ENCODE measurements around the gene KCNQ1. TPM values are rescaled to one million over a fixed set of nuclear protein-coding genes. Genes with fewer than 3 reads are reported as not detected.
A peak's percentile ranks its signal among the peaks of the same experiment; 100 is the strongest.

Gene KCNQ1
- total RNA-seq, 2 donors from 2014 or later, result 51.4 to 55.8 TPM

GRCh38 chr11:2519517-2519861, 74.7 kb downstream of the KCNQ1 start:
- no peak for TF ChIP-seq CTCF (IDR thresholded peaks at IDR 0.05)
- intact Hi-C loops (cut with DNase I), result no loop called here
- no peaks in the 10 kb centered on the region for H3K9me3 ChIP-seq
- H3K36me3 ChIP-seq, result no peaks in the 10 kb centered on the region
- no peaks in the 10 kb centered on the region for H3K27me3 ChIP-seq
- H3K4me1 ChIP-seq, result no peaks in the 10 kb centered on the region
- no peak overlapping the region for H3K4me3 ChIP-seq
- DNase-seq, result peak; percentile 9
- no peak overlapping the region for H3K9ac ChIP-seq (ENCODE audit: low read depth in 2 of 2, low read length in 2 of 2)
- H3K27ac ChIP-seq, result no peak overlapping the region

- Histone ChIP-seq H3K4me1 (no peaks in the 10 kb centered on the region), H3K27me3 (no peaks in the 10 kb centered on the region), H3K9ac (ENCODE audit: low read depth in 2 of 2, low read length in 2 of 2) (no peak overlapping the region), H3K4me3 (no peak overlapping the region), H3K36me3 (no peaks in the 10 kb centered on the region), H3K9me3 (no peaks in the 10 kb centered on the region), H3K27ac (no peak overlapping the region)
- no peak for TF ChIP-seq CTCF (IDR thresholded peaks at IDR 0.05)
- peak; percentile 13 for DNase-seq
- intact Hi-C loops (cut with DNase I), result loop anchor here (10.0 kb wide), 1 partner anchor 315 kb away; no protein-coding TSS in a partner anchor
Observed at GRCh38 chr11:2519862-2520735, 75.3 kb downstream of the KCNQ1 start.

GRCh38 chr11:2520736-2521035, 75.9 kb downstream of the KCNQ1 start:
- no peaks in the 10 kb centered on the region for H3K9me3 ChIP-seq
- no peak overlapping the region for H3K9ac ChIP-seq (ENCODE audit: low read depth in 2 of 2, low read length in 2 of 2)
- no peaks in the 10 kb centered on the region for H3K36me3 ChIP-seq
- no peaks in the 10 kb centered on the region for H3K4me1 ChIP-seq
- H3K27ac ChIP-seq, result no peak overlapping the region
- no peak overlapping the region for H3K4me3 ChIP-seq
- no peaks in the 10 kb centered on the region for H3K27me3 ChIP-seq
- no peak for TF ChIP-seq CTCF (IDR thresholded peaks at IDR 0.05)
- DNase-seq, result peak; percentile 13
- intact Hi-C loops (cut with DNase I), result loop anchor here (10.0 kb wide), 1 partner anchor 316 kb away; no protein-coding TSS in a partner anchor

- Histone ChIP-seq H3K27ac (no peak overlapping the region), H3K27me3 (no peaks in the 10 kb centered on the region), H3K4me3 (no peak overlapping the region), H3K9ac (ENCODE audit: low read depth in 2 of 2, low read length in 2 of 2) (no peak overlapping the region), H3K4me1 (no peaks in the 10 kb centered on the region), H3K9me3 (no peaks in the 10 kb centered on the region), H3K36me3 (no peaks in the 10 kb centered on the region)
- no peak for TF ChIP-seq CTCF (IDR thresholded peaks at IDR 0.05)
- intact Hi-C loops (cut with DNase I), result loop anchor here (10.0 kb wide), 1 partner anchor 316 kb away; no protein-coding TSS in a partner anchor
- peak; percentile 14 for DNase-seq
Observed at GRCh38 chr11:2521081-2521732, 76.4 kb downstream of the KCNQ1 start.

- no peaks in the 10 kb centered on the region for H3K36me3 ChIP-seq
- no peak overlapping the region for H3K4me3 ChIP-seq
- H3K27me3 ChIP-seq, result no peaks in the 10 kb centered on the region
- intact Hi-C loops (cut with DNase I), result loop anchor here (10.0 kb wide), 1 partner anchor 317 kb away; no protein-coding TSS in a partner anchor
- peaks cover under 1% of the 10 kb centered on the region for H3K4me1 ChIP-seq
- peak; percentile 9 for DNase-seq
- no peak overlapping the region for H3K27ac ChIP-seq
- no peak for TF ChIP-seq CTCF (IDR thresholded peaks at IDR 0.05)
- H3K9me3 ChIP-seq, result no peaks in the 10 kb centered on the region
- no peak overlapping the region for H3K9ac ChIP-seq (ENCODE audit: low read depth in 2 of 2, low read length in 2 of 2)
Observed at GRCh38 chr11:2521733-2522630, 77.2 kb downstream of the KCNQ1 start.
